ENCODE results near the gene DNAJC16. TPM values are rescaled to one million over a fixed set of nuclear protein-coding genes. Genes with fewer than 3 reads are reported as not detected.

DNAJC16 gene
- total RNA-seq, 1 donor from 2014 or later: 33.6 TPM

- Histone ChIP-seq H3K4me2 (peak overlapping the region; percentile 74), H3K9ac (no peak overlapping the region), H3K9me3 (ENCODE audit: low read depth) (no peaks in the 10 kb centered on the region), H3K4me3 (peak overlapping the region; percentile 61), H4K20me1 (ENCODE audit: low read depth) (peaks cover 16% of the 10 kb centered on the region), H3K4me1 (peaks cover 26% of the 10 kb centered on the region), H3F3A (ENCODE audit: low read depth) (peaks cover 33% of the 10 kb centered on the region), H3K27ac (no peak overlapping the region), H2AFZ (replicated peaks) (peak overlapping the region; percentile 98), H3K27me3 (no peaks in the 10 kb centered on the region), H3K79me2 (ENCODE audit: low read depth) (peaks cover 44% of the 10 kb centered on the region), H3K36me3 (no peaks in the 10 kb centered on the region)
- peaks cover 43% of the 10 kb centered on the region for H3K4me1 Mint-ChIP-seq
- H3K36me3 Mint-ChIP-seq: no peaks in the 10 kb centered on the region
- H3K9me3 Mint-ChIP-seq: no peaks in the 10 kb centered on the region
- no peak for TF ChIP-seq EZH2 (IDR thresholded peaks at IDR 0.05)
- no peak for TF ChIP-seq EZH2phosphoT487 (IDR thresholded peaks at IDR 0.05)
- TF ChIP-seq CTCF (IDR thresholded peaks at IDR 0.05): no peak
- no peaks in the 10 kb centered on the region for H3K27me3 Mint-ChIP-seq (ENCODE audit: insufficient read depth, low read depth)
- peak overlapping the region; percentile 89 for H3K4me3 Mint-ChIP-seq
- peak; percentile 99 for DNase-seq (ENCODE audit: low spot score)
- H3K27ac Mint-ChIP-seq: peak overlapping the region; percentile 22
Observed at GRCh38 chr1:15525050-15526020, 1.3 kb upstream of the DNAJC16 start.

- Histone ChIP-seq H3K4me1 (peaks cover 26% of the 10 kb centered on the region), H3K9ac (no peak overlapping the region), H3K27me3 (no peaks in the 10 kb centered on the region), H4K20me1 (ENCODE audit: low read depth) (peaks cover 16% of the 10 kb centered on the region), H3K79me2 (ENCODE audit: low read depth) (peaks cover 51% of the 10 kb centered on the region), H3K4me3 (peak overlapping the region; percentile 61), H3K27ac (no peak overlapping the region), H3K4me2 (peak overlapping the region; percentile 74), H2AFZ (replicated peaks) (no peak overlapping the region), H3F3A (ENCODE audit: low read depth) (peaks cover 33% of the 10 kb centered on the region), H3K36me3 (no peaks in the 10 kb centered on the region), H3K9me3 (ENCODE audit: low read depth) (no peaks in the 10 kb centered on the region)
- no peak for DNase-seq (ENCODE audit: low spot score)
- Mint-ChIP-seq H3K9me3 (no peaks in the 10 kb centered on the region), H3K4me3 (peak overlapping the region; percentile 89), H3K36me3 (peaks cover 4% of the 10 kb centered on the region), H3K27ac (peak overlapping the region; percentile 27), H3K4me1 (peaks cover 43% of the 10 kb centered on the region), H3K27me3 (ENCODE audit: insufficient read depth, low read depth) (no peaks in the 10 kb centered on the region)
- TF ChIP-seq CTCF (IDR thresholded peaks at IDR 0.05) (no peak), EZH2 (IDR thresholded peaks at IDR 0.05) (no peak), EZH2phosphoT487 (IDR thresholded peaks at IDR 0.05) (no peak)
Observed at GRCh38 chr1:15526021-15526489, 593 bp upstream of the DNAJC16 start.

GRCh38 chr1:15531003-15531402 lies 4.4 kb downstream of the DNAJC16 start:
- H3K9me3 Mint-ChIP-seq: no peaks in the 10 kb centered on the region
- no peak overlapping the region for H3K4me3 Mint-ChIP-seq
- H3K4me2 ChIP-seq: no peak overlapping the region
- no peaks in the 10 kb centered on the region for H3K27me3 Mint-ChIP-seq (ENCODE audit: insufficient read depth, low read depth)
- no peak overlapping the region for H3K27ac Mint-ChIP-seq
- H3K9ac ChIP-seq: no peak overlapping the region
- H3K4me1 Mint-ChIP-seq: peaks cover 17% of the 10 kb centered on the region
- H2AFZ ChIP-seq (replicated peaks): no peak overlapping the region
- H3F3A ChIP-seq (ENCODE audit: low read depth): peaks cover 12% of the 10 kb centered on the region
- H3K4me1 ChIP-seq: peaks cover 9% of the 10 kb centered on the region
- no peaks in the 10 kb centered on the region for H3K27me3 ChIP-seq
- H3K36me3 Mint-ChIP-seq: peaks cover 4% of the 10 kb centered on the region
- TF ChIP-seq CTCF (IDR thresholded peaks at IDR 0.05) (no peak), EZH2 (IDR thresholded peaks at IDR 0.05) (no peak), EZH2phosphoT487 (IDR thresholded peaks at IDR 0.05) (no peak)
- no peak overlapping the region for H3K27ac ChIP-seq
- no peaks in the 10 kb centered on the region for H3K36me3 ChIP-seq
- peaks cover 16% of the 10 kb centered on the region for H4K20me1 ChIP-seq (ENCODE audit: low read depth)
- no peak for DNase-seq (ENCODE audit: low spot score)
- H3K79me2 ChIP-seq (ENCODE audit: low read depth): peaks cover 50% of the 10 kb centered on the region
- no peaks in the 10 kb centered on the region for H3K9me3 ChIP-seq (ENCODE audit: low read depth)
- no peak overlapping the region for H3K4me3 ChIP-seq

All from neural progenitor cell (in vitro differentiated cells).